OCI-LY3 (cell line): Measurements from ENCODE around the gene TUBE1.

Experiments
- H2AFZ ChIP-seq: fragments of 200-600, 300-600 bp; shearing (Covaris generic); 2 replicates; pipeline ENCODE4 v1.6.0; 2014; ENCODE audit warnings: antibody characterized with exemption, low read depth, low read length
- H3K27ac ChIP-seq: fragments of 200-600, 300-600 bp; sonication (generic); 2 replicates; pipeline ENCODE4 v1.5.1; 2014; ENCODE audit warnings: mild to moderate bottlenecking, low read length, moderate library complexity, mixed read lengths
- H3K27me3 ChIP-seq: fragments of 200-600, 300-600 bp; sonication (generic); 2 replicates; pipeline ENCODE4 v1.6.1; 2014; ENCODE audit warnings: low read depth, low read length, mixed read lengths
- H3K36me3 ChIP-seq: fragments of 200-600, 300-600 bp; sonication (generic); replicated peaks from 2 replicates; pipeline ENCODE3; 2014; ENCODE audit warnings: low read depth, low read length, mixed read lengths
- H3K4me1 ChIP-seq: fragments of 300-600, 200-600 bp; sonication (generic); 2 replicates; pipeline ENCODE4 v1.6.1; 2014; ENCODE audit warnings: low read length, mixed read lengths
- H3K4me2 ChIP-seq: fragments of 200-600, 300-600 bp; sonication (generic); 2 replicates; pipeline ENCODE4 v1.6.1; 2014; ENCODE audit warnings: low read length, mixed read lengths
- H3K4me3 ChIP-seq: fragments of 300-600, 200-600 bp; sonication (generic); 2 replicates; pipeline ENCODE4 v1.5.1; 2014; ENCODE audit warnings: antibody characterized with exemption, mild to moderate bottlenecking, low read length, moderate library complexity
- H3K79me2 ChIP-seq: fragments of 300-600, 200-600 bp; shearing (Covaris generic); 2 replicates; pipeline ENCODE4 v1.6.1; 2014; ENCODE audit warnings: mild to moderate bottlenecking, low read length, mixed read lengths
- H3K9ac ChIP-seq: fragments of 300-600, 200-600 bp; shearing (Covaris generic); 2 replicates; pipeline ENCODE4 v1.6.0; 2014; ENCODE audit warnings: mild to moderate bottlenecking, low read length, moderate library complexity
- H3K9me3 ChIP-seq: fragments of 200-600, 300-600 bp; shearing (Covaris generic); 2 replicates; pipeline ENCODE4 v1.6.1; 2014; ENCODE audit warnings: low read length, mixed read lengths; ENCODE audit not compliant: insufficient read depth
- H4K20me1 ChIP-seq: fragments of 200-600, 300-600 bp; sonication (generic); 2 replicates; pipeline ENCODE4 v1.6.1; 2016; ENCODE audit warnings: low read length, mixed read lengths; ENCODE audit not compliant: insufficient read depth
- EZH2phosphoT487 ChIP-seq: fragments of 200-600 bp; shearing (Covaris generic); IDR thresholded peaks from 2 replicates; pipeline ENCODE4 v1.6.1; 2018; ENCODE audit warnings: antibody characterized with exemption, mixed run types, low read depth
- TF ChIP-seq, protein P1 (sequence below): fragments of 200-600, 300-600 bp; sonication (generic); IDR thresholded peaks from 2 replicates; pipeline ENCODE4 v1.5.1; 2014; ENCODE audit warnings: antibody characterized with exemption, low read length, low read depth

TUBE1 gene

DNA sequence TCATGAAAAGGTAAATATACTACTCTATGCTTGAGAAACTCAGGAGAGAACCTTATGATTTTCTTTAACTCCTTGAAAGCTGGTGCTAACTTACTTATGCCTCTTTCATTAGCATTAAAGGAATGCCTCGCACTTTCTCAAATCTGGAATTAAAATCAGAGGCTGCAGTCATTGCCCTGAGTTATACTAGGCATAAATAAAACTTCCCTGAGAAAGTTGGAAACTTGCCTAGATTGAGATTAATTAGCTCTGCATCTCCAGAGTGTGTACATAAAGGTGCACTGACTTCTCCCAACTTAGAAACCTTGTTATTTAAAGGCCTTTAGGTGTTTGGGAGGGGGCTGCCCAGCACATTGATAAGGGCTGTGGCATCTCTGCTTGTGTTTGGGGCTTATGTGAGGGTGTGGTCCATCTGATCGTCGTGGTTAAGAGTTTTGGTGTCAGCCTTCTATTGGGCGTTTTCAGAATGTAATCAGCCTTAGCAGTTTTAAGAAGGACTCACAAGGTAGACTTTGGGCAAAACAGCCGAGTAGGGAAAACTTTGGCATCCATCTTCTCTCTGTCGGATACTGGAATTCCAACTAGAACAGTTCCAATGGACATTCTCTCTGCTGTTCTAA lies 65.5 kb downstream of the TUBE1 start:
- Histone ChIP-seq H3K79me2 (no peaks in the 10 kb centered on the region), H3K4me1 (no peaks in the 10 kb centered on the region), H3K4me2 (no peak overlapping the region), H3K36me3 (no peaks in the 10 kb centered on the region), H3K27me3 (no peaks in the 10 kb centered on the region), H3K9ac (no peak overlapping the region), H4K20me1 (no peaks in the 10 kb centered on the region), H3K9me3 (no peaks in the 10 kb centered on the region), H3K27ac (no peak overlapping the region), H3K4me3 (no peak overlapping the region), H2AFZ (no peak overlapping the region)
- TF ChIP-seq, protein P1, sequence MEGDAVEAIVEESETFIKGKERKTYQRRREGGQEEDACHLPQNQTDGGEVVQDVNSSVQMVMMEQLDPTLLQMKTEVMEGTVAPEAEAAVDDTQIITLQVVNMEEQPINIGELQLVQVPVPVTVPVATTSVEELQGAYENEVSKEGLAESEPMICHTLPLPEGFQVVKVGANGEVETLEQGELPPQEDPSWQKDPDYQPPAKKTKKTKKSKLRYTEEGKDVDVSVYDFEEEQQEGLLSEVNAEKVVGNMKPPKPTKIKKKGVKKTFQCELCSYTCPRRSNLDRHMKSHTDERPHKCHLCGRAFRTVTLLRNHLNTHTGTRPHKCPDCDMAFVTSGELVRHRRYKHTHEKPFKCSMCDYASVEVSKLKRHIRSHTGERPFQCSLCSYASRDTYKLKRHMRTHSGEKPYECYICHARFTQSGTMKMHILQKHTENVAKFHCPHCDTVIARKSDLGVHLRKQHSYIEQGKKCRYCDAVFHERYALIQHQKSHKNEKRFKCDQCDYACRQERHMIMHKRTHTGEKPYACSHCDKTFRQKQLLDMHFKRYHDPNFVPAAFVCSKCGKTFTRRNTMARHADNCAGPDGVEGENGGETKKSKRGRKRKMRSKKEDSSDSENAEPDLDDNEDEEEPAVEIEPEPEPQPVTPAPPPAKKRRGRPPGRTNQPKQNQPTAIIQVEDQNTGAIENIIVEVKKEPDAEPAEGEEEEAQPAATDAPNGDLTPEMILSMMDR = no peak
- no peak for TF ChIP-seq EZH2phosphoT487
